PC-3 (cell line): ENCODE measurements around the gene MAGI1.

Experiments used
- CTCF ChIP-seq: fragments of 300-600 bp; sonication (generic); conservative IDR thresholded peaks from 2 replicates; pipeline ENCODE4 v1.5.1; 2017; ENCODE audit warnings: antibody characterized with exemption, low read depth, mild to moderate bottlenecking, low read length
- EZH2phosphoT487 ChIP-seq: fragments of 300-600 bp; sonication (generic); IDR thresholded peaks from 2 replicates; pipeline ENCODE4 v1.6.1; 2018; ENCODE audit warnings: mild to moderate bottlenecking, antibody characterized with exemption, low read length, borderline replicate concordance

- TF ChIP-seq CTCF (no peak), EZH2phosphoT487 (no peak)
Measured at GRCh38 chr3:65830948-65831732, 207.6 kb downstream of the MAGI1 start.
